GM21786 (cell line): ENCODE results near the gene MCC.

Experiments
- ATAC-seq: cut with Tn5 transposase; IDR thresholded peaks from one replicate; pipeline ENCODE4 v1.9.1; 2021; ENCODE audit not compliant: unreplicated experiment

The MCC gene

GRCh38 chr5:113487781-113488644, at the start of gene MCC:
TSS of gene MCC (minus strand) at chr5:113488453.
- no peak for ATAC-seq

GRCh38 chr5:113531481-113532159, 43.4 kb upstream of the MCC start:
- ATAC-seq: no peak

GRCh38 chr5:113527746-113528145, 39.5 kb upstream of the MCC start:
- ATAC-seq: no peak

- ATAC-seq: no peak
Measured at GRCh38 chr5:113526421-113526820, 38.2 kb upstream of the MCC start.

GRCh38 chr5:113524927-113525326, 36.7 kb upstream of the MCC start:
- peak; percentile 66 for ATAC-seq

GRCh38 chr5:113523168-113523567, 34.9 kb upstream of the MCC start:
- no peak for ATAC-seq

- ATAC-seq: no peak
Measured at GRCh38 chr5:113520899-113521298, 32.6 kb upstream of the MCC start.

- ATAC-seq: no peak
Measured at GRCh38 chr5:113520429-113520828, 32.2 kb upstream of the MCC start.

- ATAC-seq: no peak
Measured at GRCh38 chr5:113519412-113519811, 31.2 kb upstream of the MCC start.

GRCh38 chr5:113518884-113519283, 30.6 kb upstream of the MCC start:
- no peak for ATAC-seq

- ATAC-seq: no peak
Measured at GRCh38 chr5:113514289-113514635, 26.0 kb upstream of the MCC start.

GRCh38 chr5:113513384-113514288, 25.4 kb upstream of the MCC start, which contains the start of gene YTHDC2:
TSS of gene YTHDC2 (plus strand) at chr5:113513694. CDS start at chr5:113513896, 202 bp downstream.
- ATAC-seq: peak; percentile 98

- no peak for ATAC-seq
Measured at GRCh38 chr5:113512341-113512740, 24.1 kb upstream of the MCC start.

- ATAC-seq: no peak
Measured at GRCh38 chr5:113510836-113511451, 22.7 kb upstream of the MCC start.

GRCh38 chr5:113508756-113509155, 20.5 kb upstream of the MCC start:
- no peak for ATAC-seq

GRCh38 chr5:113507601-113508000, 19.3 kb upstream of the MCC start:
- ATAC-seq: peak; percentile 61

- ATAC-seq: no peak
Measured at GRCh38 chr5:113505181-113505580, 16.9 kb upstream of the MCC start.

GRCh38 chr5:113503146-113503545, 14.9 kb upstream of the MCC start:
- no peak for ATAC-seq

- no peak for ATAC-seq
Measured at GRCh38 chr5:113502073-113502472, 13.8 kb upstream of the MCC start.

GRCh38 chr5:113495422-113495841, 7.2 kb upstream of the MCC start:
- ATAC-seq: no peak

- no peak for ATAC-seq
Measured at GRCh38 chr5:113493446-113493845, 5.2 kb upstream of the MCC start.
